Measurements from ENCODE around the gene LRRC10B.
A peak's percentile ranks its signal among the peaks of the same experiment; 100 is the strongest.
"Not testable (repeated sequence)": the region's sequence is repeated elsewhere in the genome, so short reads cannot be mapped to it uniquely, and the experiment has no call there.

LRRC10B gene

GRCh38 chr11:61507962-61508861, at the start of gene LRRC10B:
Gene LRRC10B, plus strand, starts transcription at chr11:61508749. Its CDS starts 250 bp downstream, at chr11:61508999.
- peak; percentile 19 for DNase-seq (ENCODE audit: low read depth)

DNA sequence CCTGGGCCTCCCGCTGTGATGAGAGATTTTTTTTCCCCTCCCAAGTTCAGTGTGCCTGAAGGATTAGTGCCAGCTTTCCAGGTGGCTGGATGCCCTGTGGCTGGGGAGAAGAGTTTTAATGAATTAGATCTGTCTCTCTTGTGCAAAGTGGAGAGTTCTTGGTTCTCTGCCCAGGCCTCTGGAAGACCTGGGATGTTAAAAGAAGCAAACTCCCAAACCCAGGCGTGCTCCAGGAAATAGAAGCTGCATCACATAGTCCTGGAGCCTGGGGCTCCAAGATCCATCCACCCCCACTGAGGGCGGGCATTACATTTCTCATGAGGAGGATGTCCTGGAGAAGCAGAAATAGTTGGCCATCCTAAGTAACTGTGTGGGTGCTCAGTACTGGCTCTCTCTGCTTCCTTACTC, 48.1 kb upstream of the LRRC10B start:
- no peak for DNase-seq (ENCODE audit: low read depth)

GRCh38 chr11:61460986-61461385, 47.6 kb upstream of the LRRC10B start:
- DNase-seq (ENCODE audit: low read depth): no peak

DNA sequence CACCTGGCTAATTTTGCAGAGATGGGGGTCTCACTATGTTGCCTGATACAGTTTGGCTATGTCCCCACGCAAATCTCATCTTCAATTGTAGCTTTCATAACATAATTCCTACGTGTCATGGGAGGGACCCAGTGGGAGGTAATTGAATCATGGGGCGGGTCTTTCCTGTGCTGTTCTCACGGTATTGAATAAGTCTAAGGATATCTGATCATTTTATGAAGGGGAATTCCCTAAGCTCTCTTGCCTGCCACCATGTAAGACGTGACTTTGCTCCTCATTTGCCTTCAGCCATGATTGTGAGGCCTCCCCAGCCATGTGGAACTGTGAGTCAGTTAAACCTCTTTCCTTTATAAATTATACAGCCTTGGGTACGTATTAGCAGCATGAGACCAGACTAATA, 40.9 kb upstream of the LRRC10B start:
- DNase-seq (ENCODE audit: low read depth): not testable (repeated sequence)

DNA sequence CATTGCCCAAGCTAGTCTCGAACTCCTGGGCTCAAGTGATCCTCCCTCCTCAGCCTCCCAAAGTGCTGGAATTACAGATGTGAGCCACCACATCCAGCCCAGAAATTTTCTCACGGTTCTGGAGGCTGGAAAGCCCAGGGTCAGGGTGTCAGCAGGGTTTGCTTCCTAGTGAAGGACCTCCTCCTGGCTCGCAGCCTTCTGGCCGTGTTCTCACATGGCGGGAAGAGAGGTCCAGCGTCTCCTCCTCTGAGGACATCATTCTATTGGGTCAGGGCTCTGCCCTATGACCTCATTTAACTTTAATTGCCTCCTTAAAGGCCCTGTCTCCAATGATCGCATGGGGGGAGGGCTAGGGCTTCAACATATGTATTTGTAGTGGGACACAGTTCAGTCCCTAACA, 40.5 kb upstream of the LRRC10B start:
- DNase-seq (ENCODE audit: low read depth): no peak

GRCh38 chr11:61472282-61472681, 36.3 kb upstream of the LRRC10B start:
- DNase-seq (ENCODE audit: low read depth): no peak

DNA sequence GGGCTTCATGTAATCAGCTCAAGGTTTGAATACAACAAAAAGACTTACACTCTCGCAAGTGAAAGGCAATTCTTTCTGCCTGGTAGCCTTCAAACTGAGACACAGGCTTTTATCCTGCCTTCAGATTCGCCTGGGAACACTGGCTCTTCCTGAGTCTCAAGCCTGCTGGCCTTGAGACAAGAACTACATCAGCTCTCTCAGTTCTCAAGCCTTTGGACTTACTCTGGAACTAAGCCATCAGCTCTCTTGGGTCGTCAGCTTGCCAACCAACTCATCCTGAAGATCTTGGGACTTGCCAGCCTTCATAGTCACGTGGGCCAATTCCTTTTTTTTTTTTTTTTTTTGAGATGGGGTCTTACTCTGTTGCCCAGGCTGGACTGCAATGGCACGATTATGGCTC, 35.7 kb upstream of the LRRC10B start:
- DNase-seq (ENCODE audit: low read depth): no peak

DNA sequence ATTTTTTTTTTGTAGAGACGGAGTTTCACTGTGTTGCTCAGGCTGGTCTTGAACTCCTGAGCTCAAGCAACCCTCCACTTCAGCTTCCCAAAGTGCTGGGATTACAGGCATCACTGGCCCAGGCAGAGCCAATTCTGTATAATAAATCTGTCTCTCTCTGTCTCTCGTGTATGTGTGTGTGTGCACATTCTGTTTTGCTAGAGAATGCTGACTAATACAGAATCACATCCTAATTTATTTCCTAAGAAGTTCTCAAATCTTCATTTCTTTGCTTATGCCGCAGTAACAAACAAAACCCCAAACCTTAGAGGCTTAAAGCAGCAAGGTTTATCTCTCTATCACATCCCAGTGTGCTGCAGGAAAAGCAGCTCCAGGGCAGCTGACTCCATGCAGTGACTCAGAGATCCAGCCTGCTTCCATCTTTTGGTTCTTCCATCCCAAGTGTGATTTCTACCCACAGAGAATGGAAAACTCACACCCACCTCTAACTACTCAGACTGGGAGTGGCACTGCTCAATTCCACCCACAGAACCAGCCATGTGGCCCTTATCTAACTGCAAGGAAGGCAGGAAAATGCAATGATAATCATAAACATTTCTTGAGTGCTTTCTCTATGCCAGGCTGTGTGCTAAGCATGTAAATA, 35.1 kb upstream of the LRRC10B start:
- no peak for DNase-seq (ENCODE audit: low read depth)

DNA sequence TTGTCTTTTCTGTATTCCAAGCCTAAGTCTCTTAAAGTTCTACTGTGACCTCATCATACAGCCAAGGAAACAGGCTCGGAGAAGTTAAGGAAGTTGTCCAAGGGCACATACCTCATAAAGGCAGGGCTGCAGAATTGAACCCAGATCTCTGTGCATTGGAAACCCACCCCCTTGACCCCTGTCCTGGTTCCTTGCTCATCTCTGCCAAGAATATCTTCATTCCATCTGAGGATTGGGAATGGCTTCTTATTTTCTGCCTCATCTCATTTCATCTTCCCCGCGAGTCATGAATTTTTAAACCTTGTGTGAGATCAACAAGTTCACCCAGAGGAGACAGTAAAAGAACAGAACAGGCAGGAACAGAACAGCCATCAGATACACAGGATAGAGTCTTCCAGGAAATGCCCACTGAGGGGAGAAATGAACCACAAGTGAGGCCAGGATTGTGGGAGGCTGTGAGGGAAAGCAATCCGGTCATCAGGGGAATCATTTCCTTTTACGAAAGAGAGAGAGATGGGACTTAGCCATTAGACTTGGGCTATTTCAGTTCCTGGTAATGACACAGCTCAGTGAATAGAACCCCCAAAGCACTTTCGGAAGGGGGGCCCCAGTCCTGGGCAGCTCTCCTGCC, 34.4 kb upstream of the LRRC10B start:
- no peak for DNase-seq (ENCODE audit: low read depth)

- DNase-seq (ENCODE audit: low read depth): no peak
Measured at GRCh38 chr11:61475433-61475832, 33.1 kb upstream of the LRRC10B start.

- DNase-seq (ENCODE audit: low read depth): no peak
Measured at GRCh38 chr11:61476371-61476770, 32.2 kb upstream of the LRRC10B start.

DNA sequence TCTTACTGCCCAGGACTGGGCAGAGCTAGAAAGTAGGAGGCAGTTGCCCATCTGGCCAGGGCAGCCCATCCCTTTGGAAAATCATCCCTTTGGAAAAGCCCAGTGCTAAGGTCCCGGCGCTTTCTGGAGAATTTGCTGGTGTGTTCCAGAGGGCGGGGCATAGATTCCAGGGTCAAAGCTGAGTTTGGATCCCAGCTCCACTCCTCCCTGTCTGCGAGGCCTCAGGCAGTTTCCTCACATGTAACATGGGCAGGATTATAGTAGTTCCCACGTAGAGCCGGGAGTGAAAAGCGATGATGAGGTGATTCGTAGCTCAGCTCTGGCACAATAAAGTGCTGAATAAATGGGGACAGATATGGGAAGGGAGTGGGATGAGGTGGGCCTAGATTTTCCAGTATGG, 31.4 kb upstream of the LRRC10B start:
- DNase-seq (ENCODE audit: low read depth): no peak

GRCh38 chr11:61477727-61478148, 30.8 kb upstream of the LRRC10B start:
- peak; percentile 39 for DNase-seq (ENCODE audit: low read depth)

- DNase-seq (ENCODE audit: low read depth): not testable (repeated sequence)
Measured at GRCh38 chr11:61479360-61480058, 29.0 kb upstream of the LRRC10B start.

DNA sequence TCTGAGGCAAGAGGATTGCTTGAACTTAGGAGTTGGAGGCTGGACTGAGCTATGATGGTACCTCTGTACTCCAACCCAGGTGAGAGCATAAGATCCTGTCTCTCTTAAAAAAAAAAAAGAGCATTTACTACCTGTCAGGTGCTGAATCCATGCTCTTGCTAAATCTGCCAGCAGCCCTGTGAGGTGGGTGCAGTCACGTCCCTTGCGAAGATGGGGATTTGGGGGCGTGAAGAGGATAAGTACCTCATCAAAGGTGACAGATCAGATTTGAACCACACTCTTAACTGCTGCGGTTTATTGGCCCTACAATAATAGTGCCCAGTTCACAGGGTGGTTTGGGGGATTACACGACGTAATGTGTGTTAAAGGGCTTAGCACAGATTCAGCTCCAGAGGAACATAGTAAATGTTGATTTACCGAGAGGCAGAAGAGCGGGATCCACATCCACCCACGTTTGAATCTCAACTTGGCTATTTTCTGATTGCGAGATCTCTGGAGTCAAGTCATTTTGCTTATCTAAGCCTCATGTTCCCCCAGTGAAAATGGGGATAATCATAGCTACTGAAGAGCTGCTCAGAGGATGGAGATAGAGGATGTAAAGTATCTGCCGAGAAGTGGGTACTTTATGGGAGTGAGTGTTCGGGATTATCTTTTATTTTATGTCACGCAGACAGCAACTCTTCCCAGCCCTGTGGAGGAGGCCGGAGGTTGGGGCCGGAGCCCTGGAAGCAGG, 28.1 kb upstream of the LRRC10B start:
- no peak for DNase-seq (ENCODE audit: low read depth)

DNA sequence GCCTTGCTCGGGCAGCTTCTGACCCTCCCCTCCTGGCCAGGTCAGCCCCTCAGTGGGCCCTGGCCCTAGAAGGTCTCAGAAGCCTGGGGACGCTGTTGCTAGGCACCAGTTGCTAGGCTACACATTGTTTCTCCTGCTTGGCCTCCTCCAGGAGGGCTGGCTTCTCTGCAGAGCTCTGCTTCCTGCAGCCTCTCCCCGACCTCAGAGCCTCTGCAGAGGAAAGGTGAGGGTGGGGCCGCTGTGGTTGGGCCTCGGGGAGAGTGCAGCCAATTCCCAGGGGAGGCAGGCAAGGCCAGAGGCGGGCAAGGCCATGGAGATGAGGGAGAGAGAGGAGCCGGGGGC, 27.6 kb upstream of the LRRC10B start:
- no peak for DNase-seq (ENCODE audit: low read depth)

DNA sequence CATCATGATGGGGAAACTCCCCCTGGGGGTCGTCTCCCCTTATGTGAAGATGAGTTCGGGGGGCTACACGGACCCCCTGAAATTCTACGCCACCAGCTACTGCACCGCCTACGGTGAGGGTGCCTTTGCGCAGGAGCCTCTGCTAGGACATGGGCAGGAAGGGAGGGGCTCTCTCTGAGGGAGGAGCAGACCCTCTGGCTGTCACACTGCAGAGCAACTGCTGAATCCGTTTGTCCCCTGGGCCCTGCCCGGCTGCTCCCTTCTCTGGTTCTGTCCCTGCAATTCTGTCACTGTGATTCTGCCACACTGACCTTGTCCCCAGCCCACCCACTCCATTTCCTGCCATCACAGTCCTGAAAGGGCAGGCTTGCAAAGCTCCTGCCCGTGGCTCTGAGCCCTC, 26.7 kb upstream of the LRRC10B start:
- no peak for DNase-seq (ENCODE audit: low read depth)

DNA sequence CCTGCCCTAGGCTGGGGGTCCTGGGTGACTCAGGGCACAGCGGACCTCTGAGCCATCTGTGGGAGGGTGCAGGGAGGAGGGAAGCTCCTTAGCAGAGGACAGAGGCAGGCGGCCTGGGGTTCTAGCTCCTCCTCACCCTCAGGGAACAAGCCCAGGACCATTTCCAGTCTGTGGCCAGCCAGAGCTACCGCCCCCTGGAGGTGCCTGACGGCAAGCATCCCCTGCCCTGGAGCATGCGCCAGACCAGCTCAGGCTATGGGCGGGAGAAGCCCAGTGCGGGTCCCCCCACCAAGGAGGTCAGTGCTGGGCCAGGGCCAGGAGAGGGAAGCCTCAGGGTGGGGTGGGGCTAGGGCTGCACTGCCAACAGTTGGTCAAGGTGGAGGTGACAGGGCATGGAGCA, 26.0 kb upstream of the LRRC10B start:
- DNase-seq (ENCODE audit: low read depth): peak; percentile 5

DNA sequence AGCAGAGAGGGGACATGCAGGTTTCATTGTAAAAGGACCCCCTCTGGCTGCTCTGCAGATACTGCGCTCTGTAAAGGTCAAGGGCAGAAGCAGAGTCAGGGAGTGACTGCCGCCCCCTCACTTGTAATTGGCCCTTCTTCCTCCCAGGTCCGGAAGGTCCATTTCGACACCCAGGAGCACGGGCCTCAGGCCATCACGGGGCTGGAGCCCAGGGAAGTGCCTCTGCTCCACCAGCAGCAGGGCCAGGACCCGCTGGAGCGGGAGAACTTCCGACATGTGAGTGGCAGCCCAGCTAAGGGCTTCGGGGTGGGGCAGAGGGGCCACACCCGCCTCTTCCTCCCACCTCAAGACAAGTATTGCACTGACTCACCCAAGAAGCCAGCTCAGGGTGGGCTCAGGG, 24.0 kb upstream of the LRRC10B start:
- no peak for DNase-seq (ENCODE audit: low read depth)

DNA sequence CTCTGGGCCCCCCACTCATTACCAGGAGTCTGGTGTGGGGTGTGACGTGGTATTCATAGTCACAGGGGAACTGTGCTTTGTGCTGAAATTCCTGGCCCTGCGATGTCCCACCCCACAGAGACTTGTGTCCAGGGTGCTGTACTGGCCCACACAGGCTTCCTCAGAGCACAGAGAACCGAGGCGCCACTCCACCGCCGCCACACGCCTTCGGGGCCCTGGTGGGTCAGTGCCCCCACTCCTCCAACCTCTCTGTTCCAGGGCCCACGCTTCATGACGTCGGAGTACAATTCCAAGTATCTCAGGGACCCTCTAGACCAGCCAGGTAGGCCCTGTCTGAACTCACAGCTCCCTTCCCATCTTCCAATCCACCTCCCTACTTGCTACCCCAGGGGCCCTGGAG, 23.5 kb upstream of the LRRC10B start:
- DNase-seq (ENCODE audit: low read depth): no peak

- no peak for DNase-seq (ENCODE audit: low read depth)
Measured at GRCh38 chr11:61486011-61486620, 22.4 kb upstream of the LRRC10B start.
